ENCODE measurements around the gene STUB1. TPM values are rescaled to one million over a fixed set of nuclear protein-coding genes. Genes with fewer than 3 reads are reported as not detected.
A peak's percentile ranks its signal among the peaks of the same experiment; 100 is the strongest.

Gene STUB1
- total RNA-seq, 2 donors from 2014 or later, result 135 to 186 TPM

DNA sequence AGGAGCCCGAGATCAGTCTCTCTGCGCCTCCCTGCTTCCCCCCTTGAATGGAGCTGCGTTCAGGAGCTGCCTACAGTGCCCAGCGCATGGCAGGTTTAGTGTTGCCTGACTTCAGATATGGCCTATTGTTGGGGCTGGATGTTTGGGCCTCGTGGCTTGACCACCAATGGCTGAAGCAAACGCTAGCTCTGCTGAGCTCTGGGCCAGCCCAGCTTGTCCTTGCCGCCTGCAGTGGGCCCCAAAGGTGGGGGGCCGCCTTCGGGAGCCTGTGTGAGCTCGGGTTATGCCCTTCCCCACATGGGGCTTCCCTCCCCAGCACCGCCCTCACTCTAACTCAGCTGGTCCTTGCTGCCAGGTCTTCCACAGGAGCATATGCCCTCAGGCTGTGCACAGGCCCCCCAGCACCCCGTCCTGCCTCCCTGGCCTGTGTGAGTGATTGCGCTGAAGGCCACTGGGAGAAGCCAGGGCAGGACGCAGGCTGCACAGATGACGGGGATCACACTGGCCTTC, 42.1 kb upstream of the STUB1 start:
- H3K36me3 ChIP-seq, result peaks cover 6% of the 10 kb centered on the region
- H3K4me1 ChIP-seq, result peaks cover 0 to 43% of the 10 kb centered on the region in 2 donors
- no peak for TF ChIP-seq CTCF (IDR thresholded peaks at IDR 0.05)
- H3K27me3 ChIP-seq, result no peaks in the 10 kb centered on the region
- H3K27ac ChIP-seq, result peak overlapping the region; percentile 99
- no peaks in the 10 kb centered on the region for H3K9me3 ChIP-seq
- no peak for DNase-seq (ENCODE audit: low spot score)
- H3K4me3 ChIP-seq, result no peak overlapping the region

DNA sequence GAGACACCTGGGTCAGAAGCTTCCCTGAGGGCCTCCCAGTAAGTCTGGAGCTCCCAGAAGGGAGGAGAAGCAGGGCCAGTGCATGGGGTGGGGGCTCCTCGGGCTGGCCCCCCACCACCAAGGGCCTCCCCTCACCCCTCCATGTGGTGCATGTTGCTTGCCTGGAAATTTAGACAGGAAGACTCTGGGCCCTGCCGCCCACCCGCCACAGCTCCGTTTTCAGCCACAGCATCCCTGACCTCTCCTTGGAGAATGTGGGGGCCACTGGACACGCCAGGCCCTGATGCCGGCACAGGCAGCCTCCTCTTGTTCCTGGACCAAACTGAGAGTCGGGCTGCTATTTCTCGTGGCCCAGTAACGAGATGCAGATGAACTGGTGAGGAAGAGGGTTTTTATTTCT, 41.4 kb upstream of the STUB1 start:
- DNase-seq (ENCODE audit: low spot score), result no peak
- Histone ChIP-seq H3K27me3 (no peaks in the 10 kb centered on the region), H3K27ac (peak overlapping the region; percentile 99), H3K4me3 (no peak overlapping the region), H3K36me3 (peaks cover 3% of the 10 kb centered on the region), H3K9me3 (no peaks in the 10 kb centered on the region), H3K4me1 (peaks cover 0 to 46% of the 10 kb centered on the region in 2 donors)
- no peak for TF ChIP-seq CTCF (IDR thresholded peaks at IDR 0.05)

- no peaks in the 10 kb centered on the region for H3K9me3 ChIP-seq
- DNase-seq (ENCODE audit: low spot score), result no peak
- peaks cover 0 to 50% of the 10 kb centered on the region in 2 donors for H3K4me1 ChIP-seq
- peak overlapping the region; percentile 26 to 93 for H3K27ac ChIP-seq
- peak overlapping the region in 1 of 2 donors; percentile 78 for H3K4me3 ChIP-seq
- no peaks in the 10 kb centered on the region for H3K36me3 ChIP-seq
- H3K27me3 ChIP-seq, result no peaks in the 10 kb centered on the region
- no peak for TF ChIP-seq CTCF (IDR thresholded peaks at IDR 0.05)
These were observed 39.6 kb upstream of the STUB1 start for GRCh38 chr16:640614-641013.

GRCh38 chr16:641326-642188, 38.7 kb upstream of the STUB1 start, which contains the start of gene MCRIP2:
MCRIP2 (plus strand) TSS chr16:641828; CDS start chr16:641992, 164 bp downstream.
- Histone ChIP-seq H3K36me3 (no peaks in the 10 kb centered on the region), H3K4me3 (peak within 1 kb of the TSS; percentile 74 to 78), H3K9me3 (no peaks in the 10 kb centered on the region), H3K4me1 (peaks cover 0 to 56% of the 10 kb centered on the region in 2 donors), H3K27me3 (no peaks in the 10 kb centered on the region), H3K27ac (peak within 1 kb of the TSS; percentile 86 to 93)
- no peak for TF ChIP-seq CTCF (IDR thresholded peaks at IDR 0.05)
- DNase-seq (ENCODE audit: low spot score), result peak; percentile 76

GRCh38 chr16:642189-643049, 37.8 kb upstream of the STUB1 start:
- no peak for DNase-seq (ENCODE audit: low spot score)
- Histone ChIP-seq H3K27ac (peak overlapping the region; percentile 86 to 93), H3K4me1 (peaks cover 0 to 61% of the 10 kb centered on the region in 2 donors)

More at GRCh38 chr16:642189-643049, 37.8 kb upstream of the STUB1 start:
- Histone ChIP-seq H3K36me3 (no peaks in the 10 kb centered on the region), H3K9me3 (no peaks in the 10 kb centered on the region), H3K4me3 (peak overlapping the region; percentile 74 to 78), H3K27me3 (no peaks in the 10 kb centered on the region)
- no peak for TF ChIP-seq CTCF (IDR thresholded peaks at IDR 0.05)

Data from right atrium auricular region (tissue), 2 donors.